CD14-positive monocyte (primary cell): ENCODE data around the gene KCNJ10. TPM values are rescaled to one million over a fixed set of nuclear protein-coding genes. Genes with fewer than 3 reads are reported as not detected.

Experiments
- DNase-seq, 3 donors: peaks; one replicate each; pipeline ENCODE4 v3.0.0-alpha.2; 2011 to 2022
- H2AFZ ChIP-seq: 2 replicates; pipeline ENCODE4 v1.6.0; 2012; ENCODE audit warnings: mild to moderate bottlenecking, low read depth, low read length, inconsistent platforms; ENCODE audit not compliant: insufficient read depth, poor library complexity, severe bottlenecking
- H3K27ac ChIP-seq, 2 donors: 1 replicate in 1 of 2; 2 replicates in 1 of 2; pipeline ENCODE4 v1.5.1; 2012 to 2013; ENCODE audit warnings: low read length in 2 of 2, control low read depth in 1 of 2, inconsistent platforms in 1 of 2, low read depth in 1 of 2, mild to moderate bottlenecking in 1 of 2
- H3K27me3 ChIP-seq, 2 donors: one replicate each; pipeline versions ENCODE4 v1.6.0 to v1.6.1; 2011 to 2013; ENCODE audit warnings: low read length in 2 of 2; ENCODE audit not compliant: control insufficient read depth in 2 of 2, insufficient read depth in 2 of 2
- H3K36me3 ChIP-seq, 2 donors: replicated peaks in 1 of 2; 1 replicate in 1 of 2; 2 replicates in 1 of 2; pipeline versions ENCODE4 v1.5.1 to v1.6.1; 2012 to 2013; ENCODE audit warnings: low read length in 2 of 2, control low read depth in 1 of 2, inconsistent platforms in 1 of 2, mild to moderate bottlenecking in 1 of 2; ENCODE audit not compliant: insufficient read depth in 2 of 2, control insufficient read depth in 1 of 2
- H3K4me1 ChIP-seq, 2 donors: 1 replicate in 1 of 2; 2 replicates in 1 of 2; pipeline versions ENCODE4 v1.5.1 to v1.6.1; 2012 to 2013; ENCODE audit warnings: low read length in 2 of 2, control low read depth in 1 of 2, inconsistent platforms in 1 of 2, mild to moderate bottlenecking in 1 of 2, moderate library complexity in 1 of 2; ENCODE audit not compliant: insufficient read depth in 2 of 2, control insufficient read depth in 1 of 2
- H3K4me2 ChIP-seq: replicated peaks from 2 replicates; pipeline ENCODE3; 2012; ENCODE audit warnings: low read length, moderate library complexity, mild to moderate bottlenecking; ENCODE audit not compliant: poor library complexity, severe bottlenecking; ENCODE audit errors: extremely low read depth
- H3K4me3 ChIP-seq, 3 experiments: fragments of 200-600 bp in 1 of 3; sonication (generic) in 1 of 3; replicated peaks in 1 of 3; 1 replicate in 2 of 3; 2 replicates in 1 of 3; pipeline ENCODE4 v1.5.1; 2011 to 2013; ENCODE audit warnings: low read length in 3 of 3, mild to moderate bottlenecking in 3 of 3, control low read depth in 2 of 3, low read depth in 2 of 3, inconsistent platforms in 1 of 3, moderate library complexity in 1 of 3
- H3K79me2 ChIP-seq: 2 replicates; pipeline ENCODE4 v1.6.0; 2012; ENCODE audit warnings: mild to moderate bottlenecking, control low read depth, inconsistent platforms, low read length, moderate library complexity; ENCODE audit not compliant: insufficient read depth
- H3K9ac ChIP-seq: 2 replicates; pipeline ENCODE4 v1.6.0; 2017; ENCODE audit warnings: low read length, mild to moderate bottlenecking; ENCODE audit not compliant: insufficient read depth, poor library complexity, severe bottlenecking
- H3K9me3 ChIP-seq, 2 donors: replicated peaks in 1 of 2; 1 replicate in 1 of 2; 2 replicates in 1 of 2; pipeline versions ENCODE4 v1.5.1 to v1.6.1; 2012 to 2013; ENCODE audit warnings: low read length in 2 of 2, control low read depth in 1 of 2; ENCODE audit not compliant: control insufficient read depth in 1 of 2, insufficient read depth in 1 of 2
- H4K20me1 ChIP-seq: 2 replicates; pipeline ENCODE4 v1.6.0; 2012; ENCODE audit warnings: mild to moderate bottlenecking, low read length, control low read depth, moderate library complexity; ENCODE audit not compliant: insufficient read depth
- H3K27ac Mint-ChIP-seq, 7 donors: one replicate each; pipeline ENCODE4 v1.8.0; 2020; ENCODE audit warnings: mild to moderate bottlenecking in 7 of 7, mixed read lengths in 7 of 7, moderate library complexity in 6 of 7, inconsistent platforms in 2 of 7
- H3K27me3 Mint-ChIP-seq, 3 donors: one replicate each; pipeline ENCODE4 v1.8.0; 2021 to 2022; ENCODE audit warnings: low read depth in 3 of 3, mild to moderate bottlenecking in 3 of 3, mixed read lengths in 3 of 3, moderate library complexity in 3 of 3, inconsistent platforms in 1 of 3
- H3K36me3 Mint-ChIP-seq, 2 donors: one replicate each; pipeline ENCODE4 v1.8.0; 2020; ENCODE audit warnings: mixed read lengths in 2 of 2, inconsistent platforms in 1 of 2, mild to moderate bottlenecking in 1 of 2
- H3K4me1 Mint-ChIP-seq: one replicate; pipeline ENCODE4 v1.8.0; 2020; ENCODE audit warnings: mild to moderate bottlenecking, mixed read lengths
- H3K4me3 Mint-ChIP-seq, 2 donors: one replicate each; pipeline ENCODE4 v1.8.0; 2020; ENCODE audit warnings: mild to moderate bottlenecking in 2 of 2, mixed read lengths in 2 of 2, moderate library complexity in 1 of 2
- H3K9me3 Mint-ChIP-seq, 7 donors: one replicate each; pipeline ENCODE4 v1.8.0; 2020 to 2022; ENCODE audit warnings: mixed read lengths in 7 of 7, mild to moderate bottlenecking in 6 of 7, moderate library complexity in 6 of 7, inconsistent platforms in 2 of 7
- CTCF ChIP-seq: fragments of 200-600 bp; IDR thresholded peaks from one replicate; pipeline ENCODE4 v1.8.0; 2022; ENCODE audit warnings: antibody characterized with exemption, mild to moderate bottlenecking
- WGBS: methylation state at CpG from one replicate; pipeline ENCODE4 v1.1.5; 2013; ENCODE audit warnings: missing lambda C conversion rate; ENCODE audit not compliant: insufficient coverage; 5-methylcytosine and 5-hydroxymethylcytosine counted together
- intact Hi-C, 2 donors: fragments of 100-400 bp; cut with micrococcal nuclease; formaldehyde crosslinking; loops; one replicate each; pipeline versions ENCODE4 v1.15.0 to v1.15.1; 2023
- polyA plus RNA-seq, 3 donors: library from polyadenylated mRNA; depleted of rRNA in 1 of 3; unstranded in 2 of 3; stranded (reverse) in 1 of 3; fragments of 300-500 nt in 2 of 3; fragments of >200 nt in 1 of 3; fragmentation: Illumina TruSeq in 2 of 3; gene quantifications; 1 replicate in 2 of 3; 2 replicates in 1 of 3; pipeline ENCODE4 v1.2.3, GENCODE V29; 2012 to 2021

KCNJ10 gene
- polyA plus RNA-seq, 3 donors, result 0.23 TPM; not detected in 2

- Histone ChIP-seq H3K79me2 (no peaks in the 10 kb centered on the region), H2AFZ (no peak overlapping the region), H3K9me3 (no peaks in the 10 kb centered on the region), H3K4me3 (no peak overlapping the region), H3K9ac (no peak overlapping the region), H3K4me1 (peaks cover under 1 to 3% of the 10 kb centered on the region in 2 donors), H3K27ac (no peak overlapping the region), H3K27me3 (peaks cover 0 to 6% of the 10 kb centered on the region in 2 donors), H3K4me2 (no peak overlapping the region), H4K20me1 (no peaks in the 10 kb centered on the region), H3K36me3 (no peaks in the 10 kb centered on the region)
- H3K27me3 Mint-ChIP-seq, result peaks cover 7 to 21% (median 17%) of the 10 kb centered on the region in 3 donors
- DNase-seq, result no peak
- H3K4me3 Mint-ChIP-seq, result no peak overlapping the region
- no peaks in the 10 kb centered on the region for H3K36me3 Mint-ChIP-seq
- WGBS, result 100% methylated on average over 2 of the region's 4 CpGs
- H3K27ac Mint-ChIP-seq, result peak overlapping the region in 1 of 7 donors; percentile 71
- peaks cover under 1% of the 10 kb centered on the region for H3K4me1 Mint-ChIP-seq
- intact Hi-C loops, result no loop called here
- no peaks in the 10 kb centered on the region for H3K9me3 Mint-ChIP-seq
- no peak for TF ChIP-seq CTCF
These were observed 44.1 kb upstream of the KCNJ10 start for GRCh38 chr1:160114085-160114484.

- DNase-seq, result no peak
- no peak overlapping the region for H3K4me3 ChIP-seq
- H3K27me3 ChIP-seq, result peaks cover 0 to 6% of the 10 kb centered on the region in 2 donors
- no peak overlapping the region for H3K4me3 Mint-ChIP-seq
- H3K9me3 ChIP-seq, result no peaks in the 10 kb centered on the region
- H3K4me1 Mint-ChIP-seq, result peaks cover 5% of the 10 kb centered on the region
- H3K4me2 ChIP-seq, result no peak overlapping the region
- no peaks in the 10 kb centered on the region for H3K79me2 ChIP-seq
- H2AFZ ChIP-seq, result no peak overlapping the region
- TF ChIP-seq CTCF, result peak; percentile 10
- no peak overlapping the region for H3K9ac ChIP-seq
- peaks cover 7 to 21% (median 17%) of the 10 kb centered on the region in 3 donors for H3K27me3 Mint-ChIP-seq
- no peaks in the 10 kb centered on the region for H4K20me1 ChIP-seq
- H3K36me3 ChIP-seq, result no peaks in the 10 kb centered on the region
- peaks cover 0 to 8% of the 10 kb centered on the region in 2 donors for H3K4me1 ChIP-seq
- no peaks in the 10 kb centered on the region for H3K9me3 Mint-ChIP-seq
- intact Hi-C loops, result no loop called here
- no peak overlapping the region for H3K27ac Mint-ChIP-seq
- 100% methylated on average over 6 of the region's 8 CpGs for WGBS
- no peak overlapping the region for H3K27ac ChIP-seq
- H3K36me3 Mint-ChIP-seq, result no peaks in the 10 kb centered on the region
These were observed 43.4 kb upstream of the KCNJ10 start for GRCh38 chr1:160113407-160113806.
